CD4-positive, alpha-beta T cell treated with Interleukin-10 for 1 hour (primary cell): ENCODE data around the gene SPTLC1.

ENCODE experiments used
- DNase-seq: peaks from one replicate; pipeline ENCODE4 v3.0.0-alpha.2; 2020

The SPTLC1 gene

DNA sequence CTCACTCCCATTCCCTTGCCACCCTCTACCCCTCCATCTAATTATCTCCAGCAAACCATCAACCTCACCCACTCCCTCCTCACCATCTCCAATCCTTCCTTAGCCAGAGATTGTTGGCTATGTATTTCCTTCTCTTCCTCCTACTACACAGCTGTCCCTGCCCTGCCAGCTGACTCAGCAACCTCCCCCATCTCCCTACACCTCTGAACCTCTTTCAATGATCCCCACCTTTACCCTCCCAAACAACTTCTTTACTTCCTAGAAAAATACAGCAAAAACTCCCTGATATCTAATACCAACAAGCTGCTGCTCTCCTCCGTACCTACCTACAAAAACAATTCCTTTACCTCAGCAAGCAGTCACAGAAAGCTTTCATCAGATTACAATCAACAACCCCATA, 37.3 kb downstream of the SPTLC1 start:
- DNase-seq = no peak

DNA sequence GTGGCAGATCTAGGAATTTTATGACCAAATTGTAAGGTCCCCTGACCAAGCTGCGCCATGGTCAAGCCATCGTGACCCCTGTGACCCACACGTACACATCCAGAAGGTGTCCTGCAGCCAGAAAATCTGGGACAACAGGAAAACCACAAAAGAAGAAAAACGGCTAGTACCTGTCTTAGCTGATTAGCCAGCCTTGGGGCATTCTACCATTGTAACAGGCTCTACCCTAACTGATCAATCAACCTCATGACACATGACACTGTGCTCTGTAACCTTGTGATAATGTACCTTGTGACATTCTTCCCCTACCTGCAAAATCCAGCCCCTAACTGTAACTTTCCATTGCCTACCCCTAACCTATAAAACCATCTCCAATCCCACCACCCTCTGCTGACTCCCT, 43.6 kb downstream of the SPTLC1 start:
- no peak for DNase-seq

DNA sequence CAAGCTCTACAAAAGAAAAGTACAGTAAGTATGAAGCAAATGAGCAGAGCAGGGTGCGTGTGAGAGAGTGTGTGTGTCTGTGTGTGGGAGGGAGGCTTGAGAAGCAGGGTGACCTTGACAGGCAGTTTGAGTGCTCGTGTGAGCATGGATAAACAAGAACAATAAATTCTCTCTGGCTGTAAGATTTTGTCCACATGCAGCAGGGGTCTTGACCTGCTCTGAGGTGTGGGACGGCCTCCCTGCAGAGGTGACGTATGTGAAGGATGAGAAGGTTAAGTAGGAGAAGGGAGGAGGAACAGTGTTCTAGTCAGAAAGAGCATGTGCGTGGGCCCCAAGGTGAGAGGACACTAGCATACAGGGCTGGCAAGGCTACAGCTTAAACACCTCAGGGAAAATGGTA, 49.0 kb downstream of the SPTLC1 start:
- DNase-seq = no peak

DNA sequence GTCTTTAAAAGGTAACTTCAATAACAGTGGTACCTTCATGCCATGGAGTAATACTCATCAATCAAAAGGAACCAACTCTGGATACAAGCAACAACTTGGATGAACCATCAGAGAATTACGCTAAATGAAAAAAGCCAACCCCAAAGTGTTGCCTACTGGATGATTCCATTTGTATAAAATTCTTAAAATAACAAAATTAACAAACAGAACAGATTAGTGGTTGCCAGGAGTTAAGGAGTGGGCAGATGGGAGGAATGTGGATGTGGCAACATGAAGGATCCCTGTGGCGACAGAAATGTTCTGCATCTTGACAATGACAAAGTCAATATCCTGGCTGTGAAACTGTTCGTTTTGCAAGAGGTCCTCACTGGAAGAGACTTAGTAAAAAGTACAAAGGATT, 50.5 kb downstream of the SPTLC1 start:
- DNase-seq = no peak

DNA sequence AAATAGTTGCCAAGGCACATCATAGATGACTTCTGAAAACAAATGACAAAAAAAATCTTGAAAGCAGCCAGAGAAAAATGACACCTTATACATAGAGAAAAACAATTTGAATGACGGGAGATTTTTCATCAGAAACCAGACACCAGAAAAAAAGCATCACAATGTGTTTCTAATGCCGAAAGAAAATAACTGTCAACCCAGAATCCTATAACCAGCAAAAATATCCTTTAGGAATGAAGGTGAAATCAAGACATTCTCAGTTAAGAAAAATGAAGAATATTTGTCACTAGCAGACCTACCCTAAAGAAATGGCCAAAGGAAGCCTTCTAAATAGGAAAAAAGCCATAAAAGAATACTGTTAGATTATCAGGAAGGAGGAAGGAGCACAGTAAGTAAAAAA, 54.0 kb downstream of the SPTLC1 start:
- no peak for DNase-seq

DNA sequence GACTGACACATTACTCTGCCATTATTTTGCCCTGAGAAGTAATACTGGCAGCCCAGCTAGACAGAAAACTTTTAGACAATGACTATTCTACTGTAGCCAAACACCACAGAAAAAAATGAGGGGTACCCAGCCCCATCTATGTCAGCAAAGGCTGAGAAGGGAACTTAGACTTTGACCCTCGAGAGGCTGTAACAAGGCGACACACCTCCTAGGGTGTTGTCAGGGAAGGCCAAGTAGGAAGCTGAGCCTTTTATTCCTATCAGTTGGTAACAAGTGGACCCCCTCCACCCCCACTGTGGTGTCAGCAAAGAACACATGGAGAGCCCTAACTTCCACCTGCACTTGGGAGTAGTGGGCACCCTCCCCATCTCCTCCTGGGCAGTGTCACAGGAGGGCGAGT, 55.6 kb downstream of the SPTLC1 start:
- no peak for DNase-seq

DNA sequence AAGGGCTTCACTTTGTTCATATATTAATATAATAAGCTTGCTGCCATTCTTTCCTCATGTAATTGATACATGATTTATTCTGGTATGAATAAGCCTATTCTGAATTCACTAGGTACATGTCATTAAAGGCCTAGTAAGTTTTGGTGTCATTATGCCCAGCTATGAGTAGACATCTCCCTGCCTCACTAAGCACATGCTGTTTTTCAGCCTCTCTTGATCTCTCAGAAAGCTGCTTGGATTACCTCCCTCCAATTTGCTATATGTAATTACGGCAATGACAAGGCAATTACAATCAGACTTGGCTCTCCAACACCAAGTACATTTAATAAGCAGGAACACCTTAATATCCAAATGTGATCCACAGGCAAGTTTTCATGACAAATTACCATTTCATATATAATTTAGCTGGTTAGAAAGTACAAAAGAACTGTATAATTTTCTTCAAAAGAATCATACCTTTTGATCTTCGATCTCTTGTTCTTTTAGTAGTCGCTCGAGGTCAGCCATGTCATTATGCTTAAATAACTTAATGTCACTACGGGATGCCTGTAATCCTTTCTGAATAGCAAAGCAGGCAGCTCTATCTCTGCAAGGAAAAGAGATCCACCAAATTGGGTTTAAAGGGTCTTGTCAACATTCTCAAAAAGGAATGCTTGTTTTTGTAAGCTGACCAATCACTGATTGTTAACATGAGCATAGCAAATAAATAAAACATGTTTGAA, 56.3 kb downstream of the SPTLC1 start:
- DNase-seq = no peak

DNA sequence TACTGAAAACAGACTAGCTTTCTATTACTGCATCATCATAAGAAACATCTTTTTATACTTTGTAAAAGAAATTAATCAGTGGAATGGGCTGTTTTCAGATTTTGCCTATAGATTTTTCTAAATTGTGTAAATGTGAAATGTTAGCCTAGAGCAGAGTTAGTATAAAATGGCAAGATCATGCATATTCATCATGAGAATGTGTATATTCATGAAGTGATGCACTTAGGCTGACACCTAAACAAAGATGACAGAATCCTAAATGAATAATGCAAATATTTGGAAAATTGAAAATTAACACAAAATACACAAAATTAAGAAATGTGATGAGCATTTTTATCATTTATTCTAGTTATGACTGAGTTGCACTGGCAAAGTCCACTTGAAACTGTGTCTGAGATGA, 57.2 kb downstream of the SPTLC1 start:
- no peak for DNase-seq

DNA sequence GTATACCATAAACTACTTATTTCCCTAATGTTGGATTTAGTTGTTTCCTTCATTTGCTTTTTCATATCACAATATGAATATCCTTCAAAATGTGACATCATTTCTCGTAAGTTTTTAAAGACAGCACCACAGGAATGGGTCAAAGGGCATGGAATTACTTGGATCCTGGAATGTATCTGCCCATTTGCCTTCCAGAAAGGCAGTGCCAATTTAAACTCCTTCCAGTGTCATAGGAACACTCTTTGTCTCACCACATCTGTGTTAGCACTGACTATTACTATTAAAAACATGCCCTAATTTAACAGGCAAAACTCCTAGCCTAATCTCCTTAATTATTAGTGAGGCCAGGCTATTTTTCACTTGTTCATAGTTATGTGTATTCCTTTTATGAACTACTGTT, 58.0 kb downstream of the SPTLC1 start:
- no peak for DNase-seq

DNA sequence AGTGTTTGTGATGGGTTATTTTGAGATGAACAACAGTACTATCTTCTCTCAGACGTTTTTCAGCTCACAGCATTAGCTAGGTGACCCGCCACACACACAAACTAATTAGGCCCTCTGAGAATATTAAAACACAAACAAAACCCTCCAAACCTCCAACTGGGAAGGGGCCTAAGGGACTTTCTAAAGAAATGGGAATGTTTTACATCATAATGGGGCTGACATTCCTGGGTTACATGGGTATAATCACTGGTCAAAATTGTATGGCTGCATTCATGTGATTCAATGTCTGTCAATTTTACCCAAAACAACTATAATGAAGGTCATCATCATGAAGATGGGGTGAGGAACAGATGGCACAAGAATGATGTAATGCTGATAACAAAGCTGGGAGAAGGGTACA, 59.6 kb downstream of the SPTLC1 start:
- no peak for DNase-seq

DNA sequence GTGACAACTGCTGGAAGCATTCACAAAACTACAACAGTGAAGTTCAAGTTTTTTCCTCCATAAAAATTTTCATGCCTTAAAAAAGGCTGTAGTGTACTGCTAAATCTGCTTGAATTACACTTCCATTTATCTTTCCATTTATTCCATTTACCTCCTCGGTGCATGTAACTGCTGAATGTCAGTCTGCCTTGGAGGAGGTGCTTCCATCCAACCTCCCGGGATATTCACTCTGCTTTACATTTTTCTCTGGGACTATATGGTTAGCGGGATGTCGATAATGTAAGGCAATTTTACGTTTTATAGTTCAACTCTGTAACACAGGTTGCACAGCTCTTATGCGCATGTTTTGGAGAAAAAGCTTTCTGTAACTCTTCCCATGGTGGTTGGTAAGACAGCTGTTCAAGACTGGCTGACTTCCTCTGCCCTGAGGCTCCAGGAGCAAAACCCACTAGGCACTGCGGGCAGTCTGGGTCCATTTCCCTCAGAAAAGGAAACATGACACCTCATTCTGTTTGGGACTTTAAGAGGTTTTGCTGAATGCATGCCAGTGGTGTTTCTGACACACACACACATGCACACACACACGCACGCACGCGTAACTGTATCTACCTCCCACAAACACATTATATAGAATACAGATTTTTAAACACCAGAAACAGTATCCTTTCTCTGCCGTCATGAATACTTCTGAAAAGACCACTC, 66.1 kb downstream of the SPTLC1 start:
- no peak for DNase-seq

DNA sequence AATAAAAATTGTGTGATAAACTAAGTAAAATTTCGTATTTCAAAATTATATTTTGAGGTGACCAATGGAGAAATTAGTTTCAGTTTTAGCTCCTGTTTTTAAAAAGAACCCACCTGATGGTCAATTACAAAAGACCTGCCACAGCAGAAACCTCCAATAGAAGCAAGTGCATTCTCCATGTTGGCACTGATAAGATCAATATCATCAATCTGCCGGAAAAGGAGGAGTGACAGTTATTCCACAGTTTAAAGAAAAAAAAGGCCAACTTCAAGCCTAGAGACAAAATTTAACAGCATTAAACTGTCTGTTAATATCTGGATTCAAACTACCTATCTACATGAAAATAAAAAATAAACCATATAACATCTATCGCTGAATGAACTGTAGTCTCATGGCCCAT, 67.7 kb downstream of the SPTLC1 start:
- no peak for DNase-seq

DNA sequence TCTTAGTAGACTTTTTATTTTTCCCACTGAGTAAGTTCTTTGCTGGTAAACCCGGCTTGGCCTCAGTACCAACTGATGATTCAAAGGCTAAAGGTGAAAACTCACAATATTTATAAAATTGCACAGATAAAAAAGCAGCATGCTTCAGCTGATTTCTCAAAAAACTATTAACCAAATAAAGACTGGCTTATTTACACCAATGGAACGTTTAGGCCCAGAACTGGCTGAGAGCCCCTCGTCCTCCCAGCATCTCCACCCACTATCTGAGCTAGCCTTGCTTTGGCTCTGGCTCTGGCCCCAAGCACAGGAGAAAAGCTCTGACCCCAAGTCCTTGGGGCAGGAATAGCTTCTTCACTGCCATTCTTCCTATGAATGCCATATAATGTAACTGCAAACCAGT, 68.5 kb downstream of the SPTLC1 start:
- DNase-seq = no peak

DNA sequence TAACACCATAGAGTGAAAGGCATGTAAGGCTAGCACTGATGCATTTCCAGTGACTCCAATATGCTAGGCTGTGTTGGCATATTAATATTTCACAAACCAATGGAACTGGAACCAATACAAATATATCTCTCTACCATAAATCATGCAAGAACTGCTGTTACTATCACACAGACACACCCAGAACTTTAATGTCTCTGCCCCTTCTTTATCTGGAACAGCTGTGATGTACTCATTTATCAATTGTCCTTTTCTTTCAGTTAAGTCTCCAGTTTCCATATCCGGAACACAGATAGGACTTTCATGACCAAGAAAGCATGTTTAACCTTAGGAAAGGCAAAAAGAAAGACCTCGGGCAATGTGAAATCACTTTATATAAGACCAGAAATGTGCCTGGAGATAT, 70.3 kb downstream of the SPTLC1 start:
- DNase-seq = no peak

DNA sequence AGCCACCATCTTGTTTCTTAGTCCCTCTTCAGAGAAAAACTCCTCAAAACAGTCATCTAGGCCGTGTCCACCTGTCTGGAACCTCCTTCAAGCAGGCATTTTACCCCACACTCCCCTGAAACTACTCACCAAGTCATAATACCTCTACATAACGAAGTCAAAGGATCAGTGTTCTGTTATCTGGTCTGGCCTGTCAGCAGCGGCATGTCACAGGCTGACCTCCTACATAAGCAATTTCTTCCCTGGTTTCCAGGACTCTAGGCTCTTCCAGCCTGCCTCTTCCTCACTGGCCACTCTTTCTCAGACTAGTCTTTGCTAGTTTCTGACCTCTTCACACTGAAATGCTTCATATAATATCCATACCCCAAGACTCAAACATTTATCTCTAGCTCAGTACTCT, 72.2 kb downstream of the SPTLC1 start:
- no peak for DNase-seq

DNA sequence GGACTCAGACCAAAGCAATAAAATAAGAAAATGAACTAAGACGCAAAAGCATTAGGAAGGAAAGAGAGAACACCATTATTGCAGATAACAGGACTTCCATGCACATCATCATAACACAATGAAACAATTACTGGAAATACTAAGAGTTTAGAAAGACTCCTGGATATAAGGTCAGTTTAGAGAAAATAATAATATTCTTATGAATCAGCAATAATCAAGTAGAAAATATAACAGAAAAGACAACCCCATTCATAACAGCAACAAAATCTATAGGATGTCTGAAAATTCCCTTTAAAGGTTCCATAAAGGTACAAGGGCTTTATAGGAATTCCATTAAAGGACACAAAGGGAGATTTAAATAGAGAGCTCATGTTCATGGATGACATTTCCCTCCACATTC, 73.0 kb downstream of the SPTLC1 start:
- DNase-seq = no peak

DNA sequence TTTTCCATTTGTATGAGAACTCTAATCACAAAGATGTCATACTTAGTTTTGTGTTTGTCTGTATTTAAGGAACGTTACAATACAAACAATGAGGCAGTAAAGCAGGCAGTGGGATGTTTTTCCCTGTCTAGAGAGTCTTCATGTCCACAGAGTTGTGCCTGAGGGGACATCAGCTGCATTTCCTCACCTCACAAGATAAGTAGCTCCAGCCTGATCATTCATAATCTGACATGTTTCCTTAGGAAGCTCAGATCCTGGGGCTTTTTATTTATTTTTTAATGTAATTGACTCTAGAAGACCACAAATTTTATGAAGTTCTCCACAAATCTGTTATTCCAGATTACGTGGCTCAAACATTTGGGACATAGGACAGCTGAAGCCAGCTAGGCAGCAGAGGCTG, 78.5 kb downstream of the SPTLC1 start:
- DNase-seq = no peak

DNA sequence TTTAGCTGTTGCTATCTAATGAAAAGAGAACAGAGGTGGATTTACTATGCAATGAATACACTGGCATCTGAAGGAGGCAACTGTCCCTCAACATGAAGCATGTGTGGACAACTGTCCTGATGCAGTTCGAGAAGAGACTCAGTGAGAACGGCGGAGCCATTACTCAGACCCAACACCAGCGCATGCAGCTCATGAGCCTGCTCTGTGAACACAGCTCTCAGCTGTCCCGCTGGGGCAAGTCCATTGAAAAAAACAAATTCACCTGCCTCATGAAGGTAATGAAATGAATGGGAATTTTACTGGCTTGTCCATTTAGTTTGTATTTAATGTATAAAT, 78.8 kb downstream of the SPTLC1 start:
- DNase-seq = no peak

DNA sequence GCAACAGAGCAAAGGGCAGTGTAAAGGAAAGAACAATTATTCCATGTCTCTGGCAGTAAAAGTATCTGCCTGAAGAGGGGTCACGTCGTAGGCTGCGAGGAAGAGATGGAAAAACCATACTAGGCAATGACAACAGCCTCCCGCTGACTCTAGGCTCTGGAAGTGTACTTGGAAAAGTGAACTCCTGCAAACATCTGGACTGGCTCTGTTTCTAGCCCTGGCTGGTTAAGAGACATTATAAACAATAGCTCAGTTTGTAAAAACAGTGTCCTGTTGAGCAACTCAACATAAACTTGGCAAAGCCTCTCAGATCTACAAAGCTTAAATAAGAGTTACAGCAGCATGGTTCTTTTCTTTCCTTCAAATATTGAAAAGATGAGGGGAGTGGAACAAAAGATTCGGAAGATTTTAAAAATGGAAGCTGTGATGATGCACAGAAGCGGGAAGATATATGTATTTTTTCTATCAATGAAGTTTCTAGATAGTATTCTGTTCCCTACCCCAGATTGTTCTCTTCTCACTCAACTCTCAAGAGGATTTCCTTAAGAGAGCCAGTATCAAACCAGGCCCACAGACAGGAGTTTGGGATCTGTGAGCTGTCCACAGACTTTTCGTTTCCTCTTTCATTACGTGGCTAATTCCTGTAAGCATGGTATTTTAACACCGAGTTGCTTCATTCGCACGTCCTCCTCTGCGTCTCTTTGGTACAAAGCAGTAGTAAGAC, 79.4 kb downstream of the SPTLC1 start:
- DNase-seq = no peak

DNA sequence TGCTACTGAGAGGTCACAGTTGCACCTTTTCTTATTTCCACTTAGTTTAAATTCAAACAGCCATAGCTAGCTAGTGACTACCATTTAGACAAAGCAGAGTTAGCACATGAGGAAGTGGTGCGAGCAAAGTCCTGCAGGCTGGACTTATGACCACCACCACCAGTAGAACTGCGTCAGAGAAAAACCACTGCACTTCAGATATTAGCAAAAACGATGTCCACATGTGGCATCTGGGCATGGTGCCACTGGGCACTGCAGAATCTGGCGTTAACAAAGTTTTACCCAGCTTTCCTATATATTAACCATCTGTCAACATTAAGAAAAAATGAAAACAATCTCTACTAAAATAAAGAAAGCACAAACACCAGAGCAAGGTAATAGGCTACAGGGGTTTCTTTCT, 80.1 kb downstream of the SPTLC1 start:
- DNase-seq = no peak

DNA sequence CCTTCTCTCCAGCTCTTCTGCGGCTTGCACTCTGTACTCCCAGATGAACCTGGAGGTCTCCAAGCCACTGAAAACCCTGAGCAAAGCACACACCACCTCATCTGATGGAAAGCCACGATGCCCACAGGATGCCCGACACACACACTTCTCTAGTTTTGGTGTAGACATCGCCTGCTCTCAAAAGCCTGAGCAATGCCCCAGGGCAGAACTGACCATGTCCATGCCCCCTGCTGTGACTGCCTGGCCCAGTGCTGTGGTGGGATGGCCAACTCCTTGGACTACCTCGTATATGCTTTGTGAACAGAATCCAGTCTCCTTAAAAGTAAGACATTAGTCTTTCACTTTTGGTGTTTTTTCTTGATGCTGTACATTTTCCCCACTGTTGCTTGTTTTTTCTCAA, 81.2 kb downstream of the SPTLC1 start:
- no peak for DNase-seq

DNA sequence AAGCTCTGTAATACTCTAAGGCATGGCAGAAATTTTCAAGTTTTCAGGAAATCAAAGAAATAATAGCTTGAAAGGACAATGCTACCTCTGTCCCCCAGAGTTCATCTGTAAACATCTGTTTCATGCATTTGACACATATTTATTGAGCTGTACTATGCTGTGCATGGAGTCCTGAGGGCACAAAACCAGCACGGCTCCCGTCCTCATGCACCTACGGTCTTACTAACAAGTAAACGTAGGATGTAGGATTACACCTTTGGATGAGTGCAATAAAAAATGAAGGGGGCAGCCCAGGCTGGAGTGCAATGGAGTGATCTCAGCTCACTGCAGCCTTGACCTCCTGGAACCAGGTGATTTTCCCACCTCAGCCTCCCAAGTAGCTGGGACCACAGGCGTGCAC, 81.9 kb downstream of the SPTLC1 start:
- DNase-seq = no peak

DNA sequence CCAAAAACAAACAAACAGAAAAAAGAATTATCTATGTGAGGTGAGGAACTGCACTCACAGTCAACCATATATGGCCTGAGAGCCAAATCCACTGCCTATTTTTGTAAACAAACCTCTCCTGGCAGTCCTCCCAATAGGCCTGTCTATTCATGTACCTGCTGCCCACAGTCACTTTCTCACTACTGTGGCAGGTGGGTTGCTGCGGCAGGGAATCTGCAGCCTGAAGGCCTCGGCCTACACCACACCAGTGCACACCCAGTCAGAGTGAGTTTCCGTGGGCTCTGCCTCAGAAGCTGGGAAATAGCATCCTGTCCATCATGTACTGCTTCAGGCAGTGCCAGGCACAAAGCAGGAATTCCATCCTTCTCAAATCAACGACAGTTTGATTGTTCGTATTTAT, 82.3 kb downstream of the SPTLC1 start:
- DNase-seq = no peak

DNA sequence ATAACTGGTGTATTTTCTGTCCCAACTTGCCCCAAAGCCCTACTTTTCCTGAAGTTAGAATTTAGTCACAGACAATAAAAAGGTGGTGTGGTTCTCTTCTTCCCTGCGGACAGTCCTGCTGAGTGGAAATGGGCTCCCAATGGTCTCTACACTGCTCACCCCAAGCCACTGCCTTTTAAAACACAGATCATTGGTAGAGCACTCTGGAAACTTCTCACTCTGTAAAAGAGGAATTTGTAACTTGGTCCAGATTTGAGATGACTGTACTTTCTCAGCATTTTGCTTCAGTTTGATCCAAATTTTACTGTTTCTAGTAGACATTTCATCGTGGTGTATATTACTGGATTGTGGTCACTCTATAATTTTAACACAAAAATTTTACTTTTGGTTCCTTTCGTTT, 84.8 kb downstream of the SPTLC1 start:
- no peak for DNase-seq

DNA sequence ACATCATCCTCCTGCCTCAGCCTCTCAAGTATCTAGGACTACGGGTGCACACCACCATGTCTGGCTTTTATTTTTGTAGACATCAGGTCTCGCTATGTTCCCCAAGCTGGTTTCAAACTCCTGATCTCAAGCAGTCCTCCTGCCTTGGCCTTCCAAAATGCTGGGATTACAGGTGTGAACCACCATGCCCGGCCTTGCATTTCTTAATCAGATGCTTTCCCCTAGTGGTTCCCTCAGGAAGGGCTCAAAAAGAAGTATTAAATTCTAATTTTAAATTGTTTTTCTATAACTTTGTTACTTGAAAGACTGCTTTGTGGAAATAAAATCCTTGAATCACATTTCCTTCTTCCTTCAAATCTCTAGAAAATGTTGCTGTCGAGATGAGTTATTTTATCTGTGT, 85.7 kb downstream of the SPTLC1 start:
- DNase-seq = no peak
